ENCODE results near the gene SLC2A13.

The SLC2A13 gene

GRCh38 chr12:39990122-39991101 is 115.5 kb downstream of the SLC2A13 start:
- peak; percentile 52 for DNase-seq

DNA sequence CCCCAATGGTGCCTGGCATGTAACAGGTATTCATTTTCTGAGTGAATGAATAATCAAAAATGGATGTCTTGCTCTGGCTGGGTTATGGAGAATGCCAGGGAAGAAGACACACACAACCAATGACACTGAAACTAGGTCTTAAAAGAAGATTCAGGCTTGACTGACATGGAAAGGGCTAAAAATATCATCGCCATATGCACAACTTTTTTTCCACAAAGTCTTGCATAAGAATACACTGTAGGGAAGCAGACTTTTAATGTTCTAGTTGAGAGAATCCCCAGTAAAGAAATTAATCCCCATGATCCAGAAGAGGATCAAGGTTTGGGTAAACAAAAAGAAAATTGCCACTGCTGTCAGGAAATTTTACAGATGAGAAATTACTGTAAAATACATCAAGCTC is 116.4 kb downstream of the SLC2A13 start:
- DNase-seq: no peak

GRCh38 chr12:39988574-39988973 is 117.3 kb downstream of the SLC2A13 start:
- DNase-seq: no peak

- no peak for DNase-seq
Observed at GRCh38 chr12:39986674-39987073, 119.2 kb downstream of the SLC2A13 start.

DNA sequence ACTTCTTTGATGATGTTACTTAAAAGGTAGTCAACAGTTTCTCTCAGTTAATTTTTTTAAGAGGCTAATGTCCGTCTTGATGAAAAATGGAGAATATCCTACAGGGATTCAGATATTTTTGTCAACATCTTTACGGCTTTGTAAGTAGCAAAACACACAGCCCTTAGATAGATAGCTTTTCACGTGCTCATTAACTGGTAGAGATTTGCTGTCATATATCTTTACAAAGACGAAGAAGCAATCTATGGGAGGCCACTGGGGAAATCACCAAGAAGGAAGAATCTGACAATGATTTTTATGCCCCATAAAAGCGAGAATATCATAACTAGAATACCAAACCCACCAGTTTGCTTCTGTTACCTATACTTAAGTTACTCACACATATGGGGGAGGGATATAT is 121.2 kb downstream of the SLC2A13 start:
- DNase-seq: no peak

DNA sequence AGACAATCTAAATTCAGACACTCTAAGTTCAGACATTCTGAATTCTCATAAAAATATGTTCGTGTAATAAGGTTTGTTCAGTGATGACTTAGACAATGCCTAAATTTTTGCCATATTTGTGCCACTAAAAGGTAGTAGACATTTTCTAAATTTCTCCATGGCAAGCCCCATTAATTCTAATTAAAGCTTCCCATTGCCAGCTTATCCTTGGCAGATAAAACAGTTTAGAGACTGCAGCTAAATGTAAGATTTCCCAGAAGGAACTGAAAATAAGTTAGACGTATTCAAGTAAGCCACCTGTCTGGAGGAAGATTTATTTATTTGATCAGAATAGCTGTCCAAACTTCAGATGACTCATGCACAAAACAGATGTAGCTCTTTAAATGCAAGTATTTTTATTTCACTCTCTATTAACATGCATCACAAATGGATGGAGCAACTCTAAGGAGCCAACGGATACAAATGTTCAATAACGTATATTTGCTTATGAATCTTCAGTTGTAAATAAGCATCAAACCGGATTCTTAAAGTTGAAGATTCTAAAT is 130.4 kb downstream of the SLC2A13 start:
- DNase-seq: no peak

GRCh38 chr12:39972119-39972518 is 133.8 kb downstream of the SLC2A13 start:
- DNase-seq: no peak

DNA sequence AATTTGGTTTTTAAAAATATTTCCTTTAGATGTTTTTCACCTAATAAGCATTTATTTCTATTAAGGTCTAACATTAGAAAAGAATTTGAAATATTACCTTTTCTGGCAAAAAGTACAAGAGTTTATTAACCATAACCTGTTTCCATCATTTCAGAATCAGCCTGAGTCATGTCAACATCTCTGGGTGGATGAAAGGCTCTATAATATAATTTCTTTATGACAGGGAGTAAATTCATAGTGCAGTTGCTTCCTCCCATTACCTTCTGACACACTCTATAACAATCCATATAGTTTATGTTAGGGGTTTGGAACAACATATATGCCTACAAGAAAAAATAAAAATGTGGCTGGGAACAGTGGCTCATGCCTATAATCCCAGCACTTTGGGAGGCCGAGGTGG is 134.5 kb downstream of the SLC2A13 start:
- DNase-seq: no peak

DNA sequence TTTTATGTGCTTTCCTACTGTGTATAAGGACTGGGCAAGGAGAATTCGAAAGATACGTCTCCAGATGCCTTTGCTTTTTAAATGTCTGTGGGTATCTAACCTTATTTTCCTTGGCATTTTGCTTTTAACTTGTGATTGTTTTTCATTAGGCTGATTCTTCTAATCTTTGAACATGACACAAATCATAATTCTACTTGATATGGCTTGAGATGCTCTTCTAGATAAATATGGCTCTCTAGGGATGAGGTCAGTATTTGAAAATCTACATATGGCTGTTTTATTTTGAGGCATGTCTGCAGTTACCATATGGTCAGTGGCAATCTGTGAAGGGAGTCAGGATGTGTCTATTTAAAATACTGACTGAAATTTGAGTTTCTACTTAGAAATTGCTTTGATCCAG is 139.2 kb downstream of the SLC2A13 start:
- no peak for DNase-seq

- DNase-seq: no peak
Observed at GRCh38 chr12:39966256-39966655, 139.6 kb downstream of the SLC2A13 start.

DNA sequence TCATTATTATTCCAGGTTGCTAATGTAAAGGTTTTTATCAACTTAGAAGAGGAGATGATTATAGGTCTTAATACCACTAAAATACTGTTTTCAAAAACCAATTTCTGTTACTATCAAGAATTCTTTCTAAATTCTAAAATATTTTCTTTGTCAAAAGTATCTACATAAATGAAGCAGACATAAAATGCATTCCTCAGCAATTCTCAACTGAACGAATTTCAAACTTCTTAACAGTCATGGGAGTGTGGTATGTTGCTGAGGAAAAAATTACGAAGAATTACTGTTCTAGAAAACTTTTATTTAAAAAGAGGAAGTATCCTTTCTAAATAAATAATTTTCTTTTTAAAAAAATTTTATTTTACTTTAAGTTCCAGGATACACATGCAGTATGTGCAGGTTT is 146.4 kb downstream of the SLC2A13 start:
- no peak for DNase-seq

DNA sequence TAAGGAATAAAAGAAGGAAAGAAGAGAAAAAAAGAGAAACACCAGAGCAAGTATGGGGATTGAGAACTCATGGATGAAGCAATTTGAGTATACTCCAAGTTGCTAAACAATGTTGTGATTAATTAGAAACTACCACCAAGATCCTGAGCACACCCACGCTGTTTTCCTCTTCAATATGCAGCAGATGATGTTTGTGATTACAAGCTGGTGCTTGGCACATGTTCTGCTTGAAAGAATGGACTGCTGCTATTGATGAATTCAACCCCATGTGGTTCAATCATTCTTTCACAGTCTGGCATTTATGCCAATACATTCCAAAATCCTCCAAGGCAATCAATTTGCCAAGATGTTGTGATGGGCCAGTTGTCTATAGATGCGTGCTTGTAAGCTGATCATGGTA is 146.8 kb downstream of the SLC2A13 start:
- no peak for DNase-seq

- DNase-seq: no peak
Observed at GRCh38 chr12:39958377-39958776, 147.5 kb downstream of the SLC2A13 start.

DNA sequence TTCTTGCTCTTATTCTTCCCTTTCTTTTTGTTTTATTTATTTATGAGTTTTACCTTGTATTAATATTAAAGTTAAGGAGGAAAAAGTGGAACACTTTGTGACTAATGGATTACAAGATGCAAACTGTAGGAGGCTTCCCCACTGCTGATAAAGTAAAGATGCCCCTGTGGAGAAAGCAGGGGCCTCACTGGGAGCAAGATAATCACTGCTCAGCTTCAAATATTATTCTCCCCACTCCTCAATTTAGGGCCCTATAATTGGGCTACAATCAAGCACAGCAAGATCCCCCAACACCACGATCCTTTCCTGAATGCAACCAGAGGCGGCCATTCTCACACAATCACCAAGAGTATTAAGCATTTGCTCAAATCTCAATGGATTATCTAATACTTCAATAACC is 149.2 kb downstream of the SLC2A13 start:
- DNase-seq: no peak

- DNase-seq: no peak
Observed at GRCh38 chr12:39946361-39947280, 159.3 kb downstream of the SLC2A13 start.

- DNase-seq: no peak
Observed at GRCh38 chr12:39937119-39937518, 168.8 kb downstream of the SLC2A13 start.

GRCh38 chr12:39935839-39936238 is 170.0 kb downstream of the SLC2A13 start:
- DNase-seq: no peak

DNA sequence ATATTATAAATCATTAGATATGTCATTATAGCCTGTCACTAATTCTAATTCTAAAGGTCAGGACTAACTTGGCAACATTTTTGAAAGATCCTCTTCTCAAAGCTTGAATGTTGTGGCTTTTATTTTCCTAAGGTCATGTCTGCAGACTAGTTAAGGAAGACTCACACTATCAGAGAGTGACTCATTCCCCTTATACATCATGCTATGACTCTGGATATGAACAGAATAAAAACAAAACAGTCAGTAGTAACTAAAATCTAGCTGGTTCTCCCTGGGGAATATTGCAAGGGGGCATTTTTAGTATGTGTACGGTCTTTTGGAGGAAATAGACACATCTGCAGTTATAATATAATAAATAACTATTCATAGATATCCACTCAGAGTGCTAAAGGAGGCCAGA is 170.6 kb downstream of the SLC2A13 start:
- DNase-seq: no peak

DNA sequence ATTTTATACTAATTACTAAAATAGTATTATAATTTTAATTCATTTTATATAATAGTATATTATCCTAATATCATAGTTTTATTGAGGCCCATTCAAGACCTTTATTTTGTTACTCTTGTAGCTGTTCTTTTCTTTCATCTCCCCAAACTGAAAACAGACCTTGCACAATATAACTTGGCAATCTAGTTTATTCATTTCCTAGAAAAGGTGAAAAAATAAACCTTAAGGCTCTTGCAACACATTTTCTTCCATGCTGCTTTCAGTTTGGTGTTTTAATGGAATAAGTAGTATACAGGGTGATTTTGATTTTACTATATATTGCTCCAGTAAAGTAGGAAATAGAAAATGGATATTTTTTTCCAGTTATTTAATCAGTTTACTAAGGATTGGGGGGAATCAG is 174.0 kb downstream of the SLC2A13 start:
- DNase-seq: no peak

GRCh38 chr12:39931231-39931630 is 174.7 kb downstream of the SLC2A13 start:
- no peak for DNase-seq

GRCh38 chr12:39930101-39930500 is 175.8 kb downstream of the SLC2A13 start:
- DNase-seq: no peak

DNA sequence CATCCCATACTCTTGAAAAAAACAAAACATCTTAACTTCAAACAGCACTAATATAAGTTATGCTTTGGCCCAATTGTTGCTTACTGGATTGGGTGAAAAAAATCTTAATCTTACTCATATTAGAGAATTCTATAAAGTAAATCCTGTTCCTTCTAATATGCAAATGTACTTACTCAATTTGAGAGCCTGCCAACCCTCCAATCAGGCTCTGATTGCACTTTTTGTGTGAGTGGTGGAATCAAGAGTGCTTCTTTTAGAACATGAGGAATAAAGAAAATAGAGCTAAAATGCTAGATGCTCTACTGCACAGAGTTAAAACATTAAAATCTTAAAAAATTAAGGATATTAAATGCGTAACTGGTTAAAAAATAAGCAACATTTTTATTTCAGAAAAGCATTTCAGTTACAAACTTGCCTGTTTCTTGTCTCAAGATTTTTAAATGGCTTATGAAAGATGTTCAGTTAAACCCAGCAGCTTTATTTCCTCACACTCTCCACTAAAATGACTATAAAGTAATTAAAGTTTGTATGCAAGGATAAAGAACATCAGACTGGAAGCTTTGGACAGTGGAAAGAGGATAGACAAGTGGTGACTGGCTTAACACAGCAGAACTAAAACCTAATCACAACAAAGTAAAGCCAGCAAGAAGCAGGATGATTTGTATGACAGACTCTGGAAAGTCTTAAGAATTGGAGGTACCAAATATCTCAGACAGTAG is 177.5 kb downstream of the SLC2A13 start:
- DNase-seq: no peak

- DNase-seq: no peak
Observed at GRCh38 chr12:39923364-39923763, 182.5 kb downstream of the SLC2A13 start.

Data from stimulated activated CD4-positive, alpha-beta T cell treated with anti-CD3 and anti-CD28 coated beads, Interleukin-12 subunit alpha, Interleukin-12 subunit beta, amount 100 ng/mL, for 4 hours (primary cell).